GM23338 (cell line): ENCODE measurements around the gene LIMCH1. TPM values are rescaled to one million over a fixed set of nuclear protein-coding genes. Genes with fewer than 3 reads are reported as not detected.

Experiments
- ATAC-seq: fragments of 200-7000 bp; cut with Tn5 transposase; 3 replicates; pipeline ENCODE4 v1.9.1; 2020
- DNase-seq: peaks from one replicate; pipeline ENCODE4 v3.0.0-alpha.2; 2015; ENCODE audit warnings: low spot score
- H2AFZ ChIP-seq: fragments of 200-600 bp; sonication (generic); 2 replicates; pipeline ENCODE4 v1.8.0; 2016; ENCODE audit warnings: antibody characterized with exemption, mild to moderate bottlenecking, moderate library complexity
- H3F3A ChIP-seq: fragments of 200-600 bp; sonication (generic); replicated peaks from 2 replicates; pipeline ENCODE4 v1.8.0; 2017; ENCODE audit warnings: antibody characterized with exemption, mixed run types, low read depth
- H3K27ac ChIP-seq: fragments of 200-600 bp; sonication (generic); 2 replicates; pipeline ENCODE4 v1.6.1; 2016; ENCODE audit warnings: low read depth
- H3K27me3 ChIP-seq: fragments of 200-600 bp; sonication (generic); 2 replicates; pipeline ENCODE4 v1.8.0; 2016; ENCODE audit warnings: mild to moderate bottlenecking, mixed run types, moderate library complexity; ENCODE audit not compliant: insufficient read depth
- H3K36me3 ChIP-seq: fragments of 200-600 bp; sonication (generic); 2 replicates; pipeline ENCODE4 v1.8.0; 2016; ENCODE audit warnings: mild to moderate bottlenecking; ENCODE audit not compliant: insufficient read depth
- H3K4me1 ChIP-seq: fragments of 200-600 bp; sonication (generic); 2 replicates; pipeline ENCODE4 v1.8.0; 2016; ENCODE audit warnings: mild to moderate bottlenecking, moderate library complexity; ENCODE audit not compliant: insufficient read depth
- H3K4me2 ChIP-seq: fragments of 200-600 bp; sonication (generic); 2 replicates; pipeline ENCODE4 v1.7.1; 2017; ENCODE audit warnings: mixed run types
- H3K4me3 ChIP-seq: fragments of 200-600 bp; sonication (generic); 2 replicates; pipeline ENCODE4 v1.6.1; 2016; ENCODE audit warnings: mixed run types
- H3K79me2 ChIP-seq: fragments of 200-600 bp; sonication (generic); replicated peaks from 2 replicates; pipeline ENCODE4 v1.8.0; 2017; ENCODE audit warnings: mild to moderate bottlenecking; ENCODE audit not compliant: insufficient read depth
- H3K9me2 ChIP-seq: fragments of 200-600 bp; sonication (generic); 2 replicates; pipeline ENCODE4 v1.8.0; 2017; ENCODE audit not compliant: insufficient read depth
- H4K20me1 ChIP-seq: fragments of 200-600 bp; sonication (generic); replicated peaks from 2 replicates; pipeline ENCODE4 v1.8.0; 2017; ENCODE audit warnings: mild to moderate bottlenecking; ENCODE audit not compliant: insufficient read depth
- H3K27ac Mint-ChIP-seq: 2 replicates; pipeline ENCODE4 v1.8.0; 2020; ENCODE audit warnings: inconsistent platforms, mild to moderate bottlenecking, moderate library complexity, mixed read lengths
- H3K27me3 Mint-ChIP-seq: 3 replicates; pipeline ENCODE4 v1.8.0; 2022; ENCODE audit warnings: low read depth, mild to moderate bottlenecking, moderate library complexity, mixed read lengths, inconsistent platforms; ENCODE audit not compliant: insufficient read depth, poor library complexity
- H3K36me3 Mint-ChIP-seq: 3 replicates; pipeline ENCODE4 v1.8.0; 2021; ENCODE audit warnings: low read depth, mild to moderate bottlenecking, inconsistent platforms, moderate library complexity, mixed read lengths
- H3K4me1 Mint-ChIP-seq: 3 replicates; pipeline ENCODE4 v1.8.0; 2020; ENCODE audit warnings: mild to moderate bottlenecking, inconsistent platforms, mixed read lengths
- H3K4me3 Mint-ChIP-seq: 3 replicates; pipeline ENCODE4 v1.8.0; 2021; ENCODE audit warnings: moderate library complexity, mild to moderate bottlenecking, inconsistent platforms, mixed read lengths
- H3K9me3 Mint-ChIP-seq: 3 replicates; pipeline ENCODE4 v1.8.0; 2020; ENCODE audit warnings: moderate library complexity, mild to moderate bottlenecking, inconsistent platforms, mixed read lengths
- CREB1 ChIP-seq: fragments of 250-450 bp; sonication (Bioruptor Pico); IDR thresholded peaks from 2 replicates; pipeline ENCODE4 v1.5.0; 2020; ENCODE audit warnings: low read depth, mild to moderate bottlenecking, moderate library complexity
- EZH2 ChIP-seq: fragments of 200-600 bp; sonication (generic); IDR thresholded peaks from one replicate; pipeline ENCODE4 v1.8.0; 2017; ENCODE audit warnings: antibody characterized with exemption, mild to moderate bottlenecking, low read depth; ENCODE audit not compliant: unreplicated experiment
- EZH2phosphoT487 ChIP-seq: fragments of 200-600 bp; sonication (generic); IDR thresholded peaks from one replicate; pipeline ENCODE4 v1.8.1; 2018; ENCODE audit warnings: antibody characterized with exemption; ENCODE audit not compliant: unreplicated experiment
- JUNB ChIP-seq: IDR thresholded peaks from one replicate; pipeline ENCODE4 v1.6.1; 2016; ENCODE audit warnings: antibody characterized with exemption; ENCODE audit not compliant: unreplicated experiment
- NANOG ChIP-seq: IDR thresholded peaks from 2 replicates; pipeline ENCODE4 v1.6.1; 2016; ENCODE audit warnings: antibody characterized with exemption, borderline replicate concordance
- POLR2AphosphoS5 ChIP-seq: IDR thresholded peaks from 2 replicates; pipeline ENCODE4 v1.6.1; 2016; ENCODE audit warnings: antibody characterized with exemption, low read depth
- STAT1 ChIP-seq: IDR thresholded peaks from one replicate; pipeline ENCODE4 v1.6.1; 2016; ENCODE audit warnings: antibody characterized with exemption; ENCODE audit not compliant: unreplicated experiment
- ZNF331 ChIP-seq: fragments of 250-450 bp; sonication (Bioruptor Pico); IDR thresholded peaks from 2 replicates; pipeline ENCODE4 v1.5.0; 2020; ENCODE audit warnings: low read depth, mild to moderate bottlenecking, moderate library complexity
- polyA plus RNA-seq: library from polyadenylated mRNA; unstranded; fragments of >200 nt; fragmentation: Nextera tagmentation; extraction: Ambion mirVana; gene quantifications from 2 replicates; pipeline ENCODE4 v1.2.1, GENCODE V29; 2016
- total RNA-seq: library from RNA; depleted of rRNA; stranded (reverse); fragments of >200 nt; shearing (Covaris generic); gene quantifications from 2 replicates; pipeline ENCODE4 v1.2.3, GENCODE V29; 2014
- TF ChIP-seq, protein P1 (sequence below): fragments of 250-450 bp; sonication (Bioruptor Pico); IDR thresholded peaks from 2 replicates; pipeline ENCODE4 v1.5.0; 2020; ENCODE audit warnings: mild to moderate bottlenecking, moderate library complexity

LIMCH1 gene
- total and polyA plus RNA-seq, 2 experiments from 2014 or later = 1.5 TPM

DNA sequence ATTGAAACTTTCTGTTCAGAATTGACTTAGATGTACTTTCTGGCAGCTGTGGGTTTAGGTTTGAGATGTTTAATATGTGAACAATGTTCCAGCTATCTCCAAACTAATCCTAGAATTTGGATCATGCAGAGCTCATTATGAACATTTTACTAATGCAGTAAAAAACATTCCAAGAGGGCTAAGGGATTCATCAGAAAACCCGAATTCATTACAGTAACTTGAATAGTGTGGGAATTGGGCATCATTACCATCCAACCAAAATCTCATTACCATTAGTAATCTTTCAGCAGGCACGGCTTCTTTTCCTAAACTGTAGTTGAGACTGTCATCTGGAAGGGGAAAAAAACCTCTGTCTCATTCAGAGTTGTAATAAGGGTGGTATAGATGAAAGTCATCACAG lies 91.0 kb downstream of the LIMCH1 start:
- Histone ChIP-seq H3K79me2 (no peaks in the 10 kb centered on the region), H3K36me3 (no peaks in the 10 kb centered on the region), H4K20me1 (no peaks in the 10 kb centered on the region), H3K4me3 (no peak overlapping the region), H3K4me2 (no peak overlapping the region), H3K9me2 (no peaks in the 10 kb centered on the region), H3K4me1 (no peaks in the 10 kb centered on the region), H2AFZ (no peak overlapping the region), H3K27me3 (no peaks in the 10 kb centered on the region), H3K27ac (no peak overlapping the region), H3F3A (no peaks in the 10 kb centered on the region)
- no peak for DNase-seq
- H3K4me1 Mint-ChIP-seq = peaks cover 24% of the 10 kb centered on the region
- H3K36me3 Mint-ChIP-seq = no peaks in the 10 kb centered on the region
- no peak overlapping the region for H3K27ac Mint-ChIP-seq
- ATAC-seq = no peak
- no peaks in the 10 kb centered on the region for H3K27me3 Mint-ChIP-seq
- no peaks in the 10 kb centered on the region for H3K9me3 Mint-ChIP-seq
- TF ChIP-seq EZH2 (no peak), STAT1 (no peak), CREB1 (CRISPR knock-in tag) (no peak), POLR2AphosphoS5 (no peak)
- no peak overlapping the region for H3K4me3 Mint-ChIP-seq

DNA sequence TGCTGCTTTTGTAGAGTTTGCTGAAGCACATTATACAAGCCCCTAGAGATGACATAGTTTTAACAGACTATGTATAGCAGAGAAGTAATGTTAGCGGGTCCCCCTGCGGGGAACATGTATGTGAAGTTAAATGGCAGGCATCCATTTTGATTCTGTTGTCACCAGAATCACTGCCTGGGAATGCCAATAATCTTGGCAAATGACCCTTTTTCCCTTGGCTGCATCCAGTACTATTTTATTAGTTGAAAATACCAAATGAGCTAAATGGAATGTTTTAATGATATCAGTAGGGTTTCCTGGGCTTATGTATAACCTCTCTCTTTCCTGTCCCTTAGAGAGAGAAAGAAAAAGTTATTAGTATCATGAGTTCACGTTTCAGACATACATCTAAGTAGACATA lies 93.6 kb downstream of the LIMCH1 start:
- H3K4me2 ChIP-seq = no peak overlapping the region
- H3K4me1 ChIP-seq = no peaks in the 10 kb centered on the region
- no peaks in the 10 kb centered on the region for H3K79me2 ChIP-seq
- no peak for DNase-seq
- Mint-ChIP-seq H3K4me1 (peaks cover 3% of the 10 kb centered on the region; the same call in 1 of the 3 replicates), H3K9me3 (no peaks in the 10 kb centered on the region), H3K27me3 (no peaks in the 10 kb centered on the region), H3K36me3 (no peaks in the 10 kb centered on the region), H3K27ac (no peak overlapping the region), H3K4me3 (no peak overlapping the region)
- no peak for TF ChIP-seq JUNB
- TF ChIP-seq EZH2phosphoT487 = no peak
- no peak for TF ChIP-seq ZNF331
- TF ChIP-seq EZH2 = no peak
- TF ChIP-seq POLR2AphosphoS5 = no peak
- TF ChIP-seq CREB1 (CRISPR knock-in tag) = no peak
- no peak for TF ChIP-seq NANOG
- TF ChIP-seq, protein P1, sequence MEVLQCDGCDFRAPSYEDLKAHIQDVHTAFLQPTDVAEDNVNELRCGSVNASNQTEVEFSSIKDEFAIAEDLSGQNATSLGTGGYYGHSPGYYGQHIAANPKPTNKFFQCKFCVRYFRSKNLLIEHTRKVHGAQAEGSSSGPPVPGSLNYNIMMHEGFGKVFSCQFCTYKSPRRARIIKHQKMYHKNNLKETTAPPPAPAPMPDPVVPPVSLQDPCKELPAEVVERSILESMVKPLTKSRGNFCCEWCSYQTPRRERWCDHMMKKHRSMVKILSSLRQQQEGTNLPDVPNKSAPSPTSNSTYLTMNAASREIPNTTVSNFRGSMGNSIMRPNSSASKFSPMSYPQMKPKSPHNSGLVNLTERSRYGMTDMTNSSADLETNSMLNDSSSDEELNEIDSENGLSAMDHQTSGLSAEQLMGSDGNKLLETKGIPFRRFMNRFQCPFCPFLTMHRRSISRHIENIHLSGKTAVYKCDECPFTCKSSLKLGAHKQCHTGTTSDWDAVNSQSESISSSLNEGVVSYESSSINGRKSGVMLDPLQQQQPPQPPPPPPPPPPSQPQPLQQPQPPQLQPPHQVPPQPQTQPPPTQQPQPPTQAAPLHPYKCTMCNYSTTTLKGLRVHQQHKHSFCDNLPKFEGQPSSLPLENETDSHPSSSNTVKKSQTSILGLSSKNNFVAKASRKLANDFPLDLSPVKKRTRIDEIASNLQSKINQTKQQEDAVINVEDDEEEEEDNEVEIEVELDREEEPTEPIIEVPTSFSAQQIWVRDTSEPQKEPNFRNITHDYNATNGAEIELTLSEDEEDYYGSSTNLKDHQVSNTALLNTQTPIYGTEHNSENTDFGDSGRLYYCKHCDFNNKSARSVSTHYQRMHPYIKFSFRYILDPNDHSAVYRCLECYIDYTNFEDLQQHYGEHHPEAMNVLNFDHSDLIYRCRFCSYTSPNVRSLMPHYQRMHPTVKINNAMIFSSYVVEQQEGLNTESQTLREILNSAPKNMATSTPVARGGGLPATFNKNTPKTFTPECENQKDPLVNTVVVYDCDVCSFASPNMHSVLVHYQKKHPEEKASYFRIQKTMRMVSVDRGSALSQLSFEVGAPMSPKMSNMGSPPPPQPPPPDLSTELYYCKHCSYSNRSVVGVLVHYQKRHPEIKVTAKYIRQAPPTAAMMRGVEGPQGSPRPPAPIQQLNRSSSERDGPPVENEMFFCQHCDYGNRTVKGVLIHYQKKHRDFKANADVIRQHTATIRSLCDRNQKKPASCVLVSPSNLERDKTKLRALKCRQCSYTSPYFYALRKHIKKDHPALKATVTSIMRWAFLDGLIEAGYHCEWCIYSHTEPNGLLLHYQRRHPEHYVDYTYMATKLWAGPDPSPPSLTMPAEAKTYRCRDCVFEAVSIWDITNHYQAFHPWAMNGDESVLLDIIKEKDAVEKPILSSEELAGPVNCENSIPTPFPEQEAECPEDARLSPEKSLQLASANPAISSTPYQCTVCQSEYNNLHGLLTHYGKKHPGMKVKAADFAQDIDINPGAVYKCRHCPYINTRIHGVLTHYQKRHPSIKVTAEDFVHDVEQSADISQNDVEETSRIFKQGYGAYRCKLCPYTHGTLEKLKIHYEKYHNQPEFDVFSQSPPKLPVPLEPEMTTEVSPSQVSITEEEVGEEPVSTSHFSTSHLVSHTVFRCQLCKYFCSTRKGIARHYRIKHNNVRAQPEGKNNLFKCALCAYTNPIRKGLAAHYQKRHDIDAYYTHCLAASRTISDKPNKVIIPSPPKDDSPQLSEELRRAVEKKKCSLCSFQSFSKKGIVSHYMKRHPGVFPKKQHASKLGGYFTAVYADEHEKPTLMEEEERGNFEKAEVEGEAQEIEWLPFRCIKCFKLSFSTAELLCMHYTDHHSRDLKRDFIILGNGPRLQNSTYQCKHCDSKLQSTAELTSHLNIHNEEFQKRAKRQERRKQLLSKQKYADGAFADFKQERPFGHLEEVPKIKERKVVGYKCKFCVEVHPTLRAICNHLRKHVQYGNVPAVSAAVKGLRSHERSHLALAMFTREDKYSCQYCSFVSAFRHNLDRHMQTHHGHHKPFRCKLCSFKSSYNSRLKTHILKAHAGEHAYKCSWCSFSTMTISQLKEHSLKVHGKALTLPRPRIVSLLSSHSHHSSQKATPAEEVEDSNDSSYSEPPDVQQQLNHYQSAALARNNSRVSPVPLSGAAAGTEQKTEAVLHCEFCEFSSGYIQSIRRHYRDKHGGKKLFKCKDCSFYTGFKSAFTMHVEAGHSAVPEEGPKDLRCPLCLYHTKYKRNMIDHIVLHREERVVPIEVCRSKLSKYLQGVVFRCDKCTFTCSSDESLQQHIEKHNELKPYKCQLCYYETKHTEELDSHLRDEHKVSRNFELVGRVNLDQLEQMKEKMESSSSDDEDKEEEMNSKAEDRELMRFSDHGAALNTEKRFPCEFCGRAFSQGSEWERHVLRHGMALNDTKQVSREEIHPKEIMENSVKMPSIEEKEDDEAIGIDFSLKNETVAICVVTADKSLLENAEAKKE (CRISPR knock-in tag) = no peak
- no peak overlapping the region for H3K4me3 ChIP-seq
- no peaks in the 10 kb centered on the region for H3K36me3 ChIP-seq
- no peak overlapping the region for H2AFZ ChIP-seq
- H3K9me2 ChIP-seq = no peaks in the 10 kb centered on the region
- no peak for ATAC-seq
- no peaks in the 10 kb centered on the region for H3K27me3 ChIP-seq
- no peaks in the 10 kb centered on the region for H3F3A ChIP-seq
- H3K27ac ChIP-seq = no peak overlapping the region
- no peaks in the 10 kb centered on the region for H4K20me1 ChIP-seq
